Tongue (tissue), 2 donors: Measurements from ENCODE around the gene PGAM2. TPM values are rescaled to one million over a fixed set of nuclear protein-coding genes. Genes with fewer than 3 reads are reported as not detected.

ENCODE experiments used
- DNase-seq: peaks from one replicate; pipeline ENCODE4 v3.0.0-alpha.2; 2015
- total RNA-seq: library from RNA; depleted of rRNA; stranded (reverse); fragments of >200 nt; gene quantifications from one replicate; pipeline ENCODE4 v1.2.3, GENCODE V29; 2014

Gene PGAM2
- total RNA-seq, 1 donor from 2014 or later, result 433 TPM

DNA sequence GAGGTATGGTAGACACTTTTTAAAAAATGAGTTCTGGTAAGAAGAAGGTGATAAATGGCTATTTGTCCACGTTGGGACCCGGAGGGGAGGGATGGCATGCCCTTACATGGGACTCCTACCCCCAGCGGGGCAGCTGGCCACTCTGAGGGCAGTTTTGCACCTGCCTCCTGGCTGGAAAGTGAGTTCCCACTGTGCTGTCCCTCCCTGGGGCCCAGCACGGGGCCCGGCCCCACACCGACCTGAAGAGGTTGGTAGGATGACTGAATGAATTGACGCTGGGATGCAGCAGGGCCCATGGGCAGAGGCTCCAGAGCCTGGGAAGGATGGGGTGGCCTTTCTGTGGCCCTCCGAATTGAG, 38.2 kb upstream of the PGAM2 start:
- no peak for DNase-seq

DNA sequence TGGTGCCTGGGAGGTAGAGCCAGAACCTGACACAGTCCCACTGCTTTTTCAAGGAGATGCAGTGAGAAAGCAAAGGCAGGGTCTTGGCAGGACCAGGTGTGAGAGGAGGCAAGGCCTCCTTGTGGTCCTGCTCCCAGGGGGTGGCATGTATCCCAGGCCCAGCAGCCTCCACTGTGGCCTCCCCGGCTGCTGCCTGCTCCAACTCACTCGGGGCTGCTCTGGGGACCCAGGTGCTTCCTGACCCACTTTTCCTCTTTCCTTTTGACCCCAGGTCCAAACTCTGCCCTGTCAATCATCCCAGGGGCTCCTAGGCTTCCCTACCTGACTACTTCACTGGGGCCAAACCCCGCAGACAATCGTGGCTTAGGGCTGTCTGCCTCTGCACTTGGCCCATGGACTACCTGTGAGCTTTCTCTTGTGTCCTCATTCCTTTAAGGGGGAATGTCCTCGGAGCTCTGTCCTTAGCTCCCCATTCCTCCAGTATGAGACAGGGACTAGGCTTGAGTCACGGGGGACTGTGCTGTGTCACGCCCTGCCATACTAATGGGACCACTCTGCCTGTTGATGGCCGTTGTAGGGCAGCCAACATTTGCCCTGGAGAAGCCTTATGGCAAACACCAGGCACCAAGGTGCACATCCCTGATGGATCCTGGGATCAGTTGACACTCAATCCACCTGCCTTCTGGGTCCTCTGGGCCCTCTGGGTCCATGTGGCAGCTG, 37.6 kb upstream of the PGAM2 start:
- DNase-seq, result no peak

DNA sequence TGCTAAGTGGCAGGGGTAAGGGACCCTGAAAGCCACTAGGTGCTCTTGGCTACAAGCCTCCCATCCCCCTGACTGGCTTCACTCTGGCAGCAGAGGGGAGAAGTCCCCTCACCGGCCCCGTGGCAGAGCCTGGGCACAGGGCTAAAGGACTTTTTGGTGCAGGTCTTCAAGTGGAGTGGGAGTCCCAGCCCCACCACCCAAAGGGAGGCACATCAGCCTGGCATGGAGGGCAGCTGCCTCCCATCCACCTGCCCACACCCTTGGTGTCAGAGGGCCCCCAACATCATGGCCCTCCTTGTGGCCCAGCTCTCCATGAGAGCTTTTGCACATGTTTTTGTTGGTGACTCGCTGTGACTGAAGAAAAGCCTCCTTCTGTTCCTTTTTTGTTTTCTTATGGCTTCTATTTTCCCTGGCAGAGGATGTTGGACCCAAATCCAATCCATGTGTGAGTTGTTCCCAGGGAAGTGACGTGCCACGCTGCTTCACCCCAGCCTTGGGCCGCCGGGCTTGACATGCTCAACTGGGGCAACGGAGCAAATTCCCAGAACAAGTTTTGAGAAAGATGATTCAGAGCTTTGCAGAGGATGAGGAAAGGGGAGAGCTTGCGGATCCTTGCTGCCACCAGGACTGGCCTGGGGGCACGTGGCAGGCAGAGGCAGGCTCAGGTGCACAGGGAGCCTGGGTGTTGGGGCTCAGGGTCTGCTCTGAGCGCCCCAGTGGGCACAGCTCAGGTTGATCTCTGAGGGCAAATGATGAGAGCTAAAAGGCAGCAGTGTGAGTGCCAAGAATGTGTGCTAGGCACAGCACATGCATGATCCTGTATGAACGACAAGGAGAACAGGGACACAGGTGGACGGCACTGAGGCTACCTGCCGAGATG, 36.8 kb upstream of the PGAM2 start:
- no peak for DNase-seq

DNA sequence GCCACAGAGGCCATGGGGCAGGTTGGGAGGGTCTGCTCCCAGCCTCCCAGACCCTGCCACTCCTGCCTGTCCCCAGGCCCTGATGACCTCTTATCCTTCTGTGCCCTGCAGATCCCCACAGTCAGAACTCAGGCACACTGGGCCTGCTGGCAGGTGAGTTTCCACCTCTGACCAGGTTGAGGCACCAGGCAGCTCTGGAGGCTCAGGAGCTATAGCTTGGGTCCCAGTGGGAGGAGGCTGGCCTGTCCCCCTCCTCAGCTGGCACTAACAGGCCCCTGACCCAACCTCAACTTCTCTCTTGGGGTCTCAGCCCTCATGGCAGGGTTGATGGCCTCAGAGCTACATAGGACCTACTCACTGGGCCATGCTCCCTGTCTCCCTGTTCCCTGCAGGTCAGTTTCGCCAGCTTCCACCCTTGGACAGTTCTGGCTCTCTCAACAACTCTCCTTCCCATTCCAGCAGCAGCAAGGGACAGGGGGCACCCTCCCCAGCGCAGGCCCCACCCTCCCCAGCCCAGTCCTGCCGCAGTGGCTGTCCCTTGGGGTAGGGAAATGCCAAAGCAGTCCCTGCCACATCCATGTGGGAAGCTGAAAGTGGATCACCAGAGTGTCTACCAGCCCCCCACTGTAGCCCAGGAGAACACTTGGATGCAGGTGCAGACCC, 36.1 kb upstream of the PGAM2 start:
- DNase-seq, result no peak

DNA sequence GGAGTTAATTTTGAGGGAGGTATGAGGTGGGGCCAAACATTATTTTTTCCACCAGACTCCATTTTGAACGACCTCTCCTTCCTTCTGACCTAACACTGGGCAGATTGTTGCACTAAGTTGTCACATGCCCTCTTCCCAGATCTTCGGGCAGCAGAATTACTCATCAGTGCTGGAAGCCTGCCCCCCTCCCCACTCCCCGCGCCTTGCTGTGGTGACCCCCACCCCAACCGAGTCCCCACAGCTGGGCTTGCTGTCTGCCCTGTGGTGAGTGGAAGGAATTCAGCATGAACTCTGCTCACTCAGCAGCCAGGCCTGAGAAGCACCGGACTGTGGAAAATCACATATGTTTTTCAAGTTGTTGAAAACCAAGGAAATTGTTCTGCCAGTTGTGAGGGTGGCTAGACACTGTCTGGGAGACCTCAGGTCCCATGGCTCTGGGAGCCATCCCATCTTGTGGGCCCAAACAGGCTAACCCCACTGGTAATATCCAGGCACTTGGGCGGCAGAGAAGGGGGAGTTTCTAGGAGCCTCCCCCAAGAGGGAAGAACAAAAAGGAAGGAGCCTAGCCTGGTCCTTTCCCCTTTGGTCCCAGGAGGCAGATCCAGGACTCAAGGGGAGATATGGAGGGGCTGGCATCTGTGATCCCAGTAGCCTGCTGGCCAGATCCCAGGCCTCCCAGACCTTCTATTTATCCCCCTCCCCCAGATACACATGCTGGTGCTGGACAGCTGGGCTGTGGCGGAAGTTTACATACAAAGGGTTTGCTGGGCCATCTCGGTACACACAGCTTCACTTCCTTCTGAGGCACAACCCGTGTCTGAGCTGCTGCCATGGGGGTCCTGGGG, 35.3 kb upstream of the PGAM2 start:
- peak; percentile 74 for DNase-seq

DNA sequence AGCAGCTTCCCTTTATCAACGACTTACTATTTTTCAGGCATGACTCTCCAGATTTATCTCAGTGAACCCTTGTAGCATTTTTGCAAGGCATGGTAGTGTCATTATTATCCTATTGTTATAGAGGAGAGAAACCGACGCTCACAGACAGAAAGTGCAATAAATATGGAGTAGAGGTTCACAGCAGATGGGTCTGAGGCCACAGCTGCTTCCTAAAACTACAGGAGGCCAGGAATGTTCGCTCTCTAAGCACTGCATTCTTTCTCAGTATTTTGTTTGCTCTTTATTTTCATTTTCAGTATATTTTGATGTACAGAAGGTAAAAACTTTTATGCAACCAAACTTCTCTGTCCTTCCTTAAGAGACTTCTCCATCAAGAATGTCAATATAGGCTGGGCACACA, 34.3 kb upstream of the PGAM2 start:
- DNase-seq, result no peak

DNA sequence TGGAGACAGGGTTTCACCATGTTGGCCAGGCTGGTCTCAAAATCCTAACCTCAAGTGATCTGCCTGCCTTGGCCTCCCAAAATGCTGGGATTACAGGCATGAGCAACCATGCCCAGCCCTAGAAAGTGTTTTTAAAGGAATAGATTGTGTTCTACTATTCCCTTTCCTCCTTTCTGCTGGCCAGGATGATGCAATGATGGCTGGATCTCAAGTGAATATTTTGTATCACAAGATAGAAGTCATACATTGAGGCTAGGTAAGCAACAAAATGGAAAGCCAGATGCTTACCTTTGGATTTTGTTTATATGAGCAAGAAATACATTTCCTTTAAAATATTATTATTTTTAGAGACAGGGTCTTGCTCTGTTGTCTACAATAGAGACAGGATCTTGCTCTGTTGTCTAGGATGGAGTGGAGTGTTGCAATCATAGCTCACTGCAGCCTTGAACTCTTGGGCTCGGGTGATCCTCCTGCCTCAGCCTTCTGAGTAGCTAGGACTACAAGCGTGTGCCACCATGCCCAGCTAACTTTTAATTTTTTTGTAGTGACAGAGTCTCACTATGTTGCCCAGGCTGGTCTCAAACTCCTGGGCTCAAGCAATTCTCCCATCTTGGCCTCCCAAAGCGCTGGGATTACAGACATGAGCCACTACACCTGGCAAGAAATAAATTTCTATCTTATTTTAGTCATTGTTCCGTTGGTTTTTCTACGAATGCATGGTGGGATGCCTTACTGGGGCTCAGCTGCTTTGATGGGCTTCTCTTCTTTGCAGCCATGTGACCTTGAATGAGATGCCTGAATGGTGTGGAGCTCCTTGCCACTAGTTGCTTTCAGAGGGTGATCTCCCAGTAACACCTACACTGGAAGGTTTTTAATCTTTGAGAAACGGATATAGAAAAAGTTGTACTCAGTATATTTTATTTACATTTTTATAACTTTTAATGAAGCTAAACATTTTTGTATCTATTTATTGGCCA, 33.0 kb upstream of the PGAM2 start:
- no peak for DNase-seq

DNA sequence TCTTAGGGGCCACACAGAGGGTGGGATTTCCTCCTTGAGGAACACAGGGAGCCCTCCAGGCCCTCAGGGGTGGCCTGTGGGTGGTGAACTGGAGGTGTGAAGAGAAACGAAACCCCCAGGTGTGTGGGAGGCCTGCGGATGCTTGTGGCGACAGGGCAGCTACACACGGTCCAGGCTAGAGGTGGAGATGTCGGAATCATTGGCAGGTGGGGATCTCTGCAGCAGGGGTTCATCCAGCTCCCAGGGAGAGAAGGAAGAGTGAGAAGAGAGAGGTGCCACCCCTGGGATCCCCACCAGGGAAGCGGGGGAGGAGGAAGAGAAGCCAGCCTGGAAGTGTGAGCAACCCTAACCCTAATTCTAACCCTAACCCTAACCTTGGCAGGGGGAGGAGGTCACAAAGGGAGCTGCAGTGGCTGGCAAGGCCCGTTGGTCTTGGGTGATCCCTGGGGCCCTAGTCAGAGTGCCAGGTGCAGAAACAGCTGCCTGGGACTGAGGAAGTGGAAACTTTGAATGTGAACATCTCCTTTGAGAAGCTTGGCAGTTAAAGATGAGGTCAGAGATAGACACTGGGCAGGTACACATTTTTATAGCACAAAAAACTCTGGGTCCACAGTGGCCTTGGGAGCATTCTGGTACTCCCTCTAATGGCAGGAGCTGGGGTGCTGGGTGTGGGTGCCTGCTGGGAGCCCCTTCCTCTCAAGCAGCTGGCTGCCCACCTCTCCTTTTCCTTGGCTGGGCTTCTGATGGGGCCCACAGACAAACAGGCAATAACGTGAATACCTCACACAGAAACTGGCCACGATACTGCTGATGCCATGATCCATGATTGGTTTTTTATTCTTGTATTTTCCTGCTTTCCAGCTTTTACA, 31.9 kb upstream of the PGAM2 start:
- DNase-seq, result no peak

DNA sequence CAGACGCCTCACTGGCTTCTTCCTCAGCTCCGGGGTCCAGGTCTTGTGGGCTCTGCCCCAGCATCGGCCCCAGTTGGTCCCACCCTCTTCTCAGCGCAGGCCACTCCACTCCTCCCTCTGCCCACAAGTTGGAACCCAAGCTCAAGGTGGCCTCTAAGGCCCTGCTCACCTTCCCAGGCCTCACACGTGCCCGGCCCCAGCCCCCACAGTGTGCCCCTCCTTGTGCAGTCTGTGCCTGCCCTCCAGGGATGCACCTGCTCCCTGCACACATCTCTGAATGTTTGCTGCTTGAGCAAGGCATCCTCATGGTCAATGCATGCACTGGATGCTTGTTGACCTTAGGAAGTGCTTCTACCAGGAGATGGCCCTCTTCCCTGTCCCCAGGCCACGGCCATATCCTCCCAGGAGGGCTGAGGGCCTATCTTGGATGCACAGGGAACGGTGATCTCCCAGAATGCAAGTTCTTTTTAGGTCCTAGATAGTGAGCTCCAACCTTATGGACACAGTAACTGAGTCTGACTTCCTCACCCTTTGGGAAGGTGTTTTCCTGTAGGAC, 31.0 kb upstream of the PGAM2 start:
- DNase-seq, result no peak

DNA sequence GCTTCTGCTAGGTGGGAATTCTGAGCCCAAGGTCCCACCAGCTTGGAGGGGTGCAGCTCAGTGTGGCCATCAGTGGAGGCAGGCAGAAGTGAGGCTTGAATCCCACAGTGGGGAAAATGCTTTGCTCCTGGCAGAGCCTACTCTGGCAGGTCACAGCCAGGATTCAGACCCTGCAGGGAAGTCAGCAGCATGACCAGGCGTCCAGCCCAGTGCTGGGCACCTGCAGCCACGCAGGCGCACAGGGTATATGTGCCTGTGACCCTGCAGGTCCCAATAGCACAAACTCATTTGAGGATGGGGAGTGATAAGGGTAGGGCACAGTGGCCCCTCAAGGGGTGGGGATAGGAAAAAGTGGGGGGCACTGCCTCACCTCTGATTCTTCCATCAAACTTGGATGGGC, 30.4 kb upstream of the PGAM2 start:
- no peak for DNase-seq

DNA sequence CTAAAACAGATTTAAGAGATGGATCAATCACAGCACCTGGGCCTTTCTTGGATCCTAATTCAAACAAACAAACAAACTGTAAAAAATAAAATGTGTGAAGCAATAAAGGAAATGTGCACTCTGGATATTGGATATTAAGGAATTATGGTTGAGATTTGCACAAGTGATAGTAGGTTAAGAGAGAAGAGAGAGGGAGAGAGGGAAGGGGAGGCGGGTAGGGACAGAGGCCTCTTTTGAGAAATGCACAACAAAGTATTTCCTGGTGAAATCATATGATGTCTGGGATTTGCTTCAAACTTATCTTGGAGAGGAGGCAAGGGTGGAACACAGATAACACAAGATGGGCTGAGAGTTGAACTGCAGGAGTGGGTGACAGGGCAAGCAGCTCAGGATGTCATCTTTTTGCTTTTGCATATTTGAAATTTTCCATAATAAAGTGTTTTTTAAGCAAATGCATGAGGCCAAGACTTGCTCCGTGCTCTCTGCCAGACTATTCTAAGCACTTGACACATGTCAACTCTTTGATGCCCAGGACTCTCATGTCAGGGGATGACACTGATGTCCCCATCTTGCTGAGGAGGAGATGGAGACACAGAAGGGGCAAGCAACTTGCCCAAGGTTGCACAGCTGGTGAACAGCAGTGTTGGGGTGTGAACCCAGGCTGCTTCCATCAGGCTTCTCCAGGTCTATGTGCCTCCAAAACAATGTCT, 29.7 kb upstream of the PGAM2 start:
- no peak for DNase-seq

DNA sequence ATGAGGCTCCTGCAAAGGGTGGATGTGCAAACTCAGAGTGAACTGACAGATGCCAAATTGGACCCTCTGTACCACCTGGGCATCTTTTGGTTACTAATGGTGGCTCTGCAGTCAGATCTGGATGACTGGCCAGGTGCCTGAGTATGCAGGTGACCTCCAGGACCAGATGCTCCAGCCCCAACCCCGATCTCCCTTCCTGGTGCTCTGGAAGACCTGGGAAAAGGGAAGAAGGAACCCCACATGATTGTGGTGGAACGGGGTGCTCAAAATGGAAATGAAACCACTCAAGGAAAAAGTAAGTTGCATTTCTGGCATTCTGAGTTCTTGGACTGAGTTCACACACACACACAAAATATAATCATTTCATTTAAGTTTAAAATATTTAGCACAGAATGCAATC, 29.0 kb upstream of the PGAM2 start:
- no peak for DNase-seq

DNA sequence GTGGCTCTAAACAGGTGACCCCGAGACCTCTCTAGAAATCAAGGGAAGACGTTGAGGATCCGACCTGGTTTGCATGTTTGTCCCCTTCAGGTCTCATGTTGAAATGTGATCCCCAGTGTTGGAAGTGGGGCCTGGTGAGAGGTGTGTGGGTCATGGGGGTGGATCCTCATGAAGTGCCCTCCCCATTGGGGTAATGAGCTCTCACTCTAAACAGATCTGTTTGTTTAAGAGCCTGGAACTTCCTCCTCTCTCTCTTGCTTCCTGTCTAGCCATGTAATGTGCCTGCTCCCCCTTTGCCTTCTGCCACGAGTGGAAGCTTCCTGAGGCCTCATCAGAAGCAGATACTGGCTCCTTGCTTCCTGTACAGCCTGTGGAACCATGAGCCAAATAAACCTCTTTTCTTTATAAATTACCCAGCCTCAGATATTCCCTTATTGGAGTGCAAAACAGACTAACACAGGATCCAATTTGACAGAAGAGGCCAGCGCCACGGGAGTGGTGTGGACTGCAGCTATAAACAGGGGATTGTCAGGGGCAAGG, 27.8 kb upstream of the PGAM2 start:
- no peak for DNase-seq

DNA sequence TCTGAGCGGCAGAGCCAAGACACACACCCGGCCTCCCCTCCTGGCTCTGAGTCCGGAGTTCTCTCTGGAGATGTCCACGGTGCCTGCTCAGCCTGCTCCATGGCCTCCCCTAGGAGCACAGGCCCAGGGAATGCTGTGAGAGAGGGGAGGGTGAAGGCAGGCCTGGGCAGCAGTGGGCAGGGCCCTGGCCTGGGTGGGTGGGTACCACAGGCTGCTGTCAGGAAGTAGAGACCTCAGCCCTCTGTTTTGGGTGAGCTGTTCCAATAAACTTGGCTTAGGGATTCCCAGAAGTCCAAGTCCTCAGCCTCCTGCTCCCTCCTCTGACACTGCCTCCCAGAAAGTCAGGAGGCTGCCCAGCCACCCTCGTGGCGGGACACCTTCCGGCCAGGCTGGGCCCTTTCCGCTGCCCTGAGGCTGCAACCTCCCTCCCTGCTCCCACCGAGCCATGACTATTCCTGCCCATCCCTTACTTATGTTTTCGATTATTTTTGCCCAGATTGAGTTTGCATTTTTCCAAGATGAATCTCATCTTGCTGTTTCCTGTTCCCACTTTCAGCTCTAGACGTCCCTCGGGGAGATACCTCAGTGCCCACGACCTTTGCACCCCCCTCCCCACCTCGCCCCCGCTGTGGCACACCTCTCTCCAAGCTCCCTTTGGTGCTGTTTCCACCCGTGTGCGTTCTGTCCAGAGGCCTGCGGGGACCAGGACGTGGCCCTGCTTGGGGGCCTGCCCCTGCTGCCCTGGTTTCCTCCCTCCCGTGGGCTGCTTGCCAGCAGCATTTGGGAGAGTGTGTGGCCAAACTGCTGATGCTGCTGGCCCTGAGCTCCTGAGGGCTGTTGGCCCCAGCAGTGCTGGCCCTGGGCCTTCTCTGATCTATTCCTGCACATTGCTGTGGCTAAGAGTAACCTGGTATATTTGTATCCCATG, 22.8 kb upstream of the PGAM2 start:
- DNase-seq, result no peak

DNA sequence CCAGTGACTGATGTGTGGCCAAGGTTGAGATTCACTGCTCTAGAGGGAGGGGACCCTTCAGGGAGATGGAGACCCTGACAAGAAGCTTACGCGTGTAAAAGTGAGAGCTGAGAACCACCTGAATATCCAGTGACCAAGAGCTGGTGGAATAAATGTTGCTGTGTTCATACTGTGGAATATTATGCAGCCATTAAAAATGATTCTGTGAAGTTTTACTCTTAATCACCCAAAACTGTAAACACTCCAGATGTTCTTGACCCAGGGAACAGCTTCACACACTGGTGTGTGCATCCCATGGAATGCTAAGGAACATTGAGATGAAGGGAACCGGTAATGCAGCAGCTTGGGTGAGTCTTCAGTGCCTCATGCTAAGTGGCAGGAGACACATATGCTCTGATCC, 21.3 kb upstream of the PGAM2 start:
- no peak for DNase-seq

DNA sequence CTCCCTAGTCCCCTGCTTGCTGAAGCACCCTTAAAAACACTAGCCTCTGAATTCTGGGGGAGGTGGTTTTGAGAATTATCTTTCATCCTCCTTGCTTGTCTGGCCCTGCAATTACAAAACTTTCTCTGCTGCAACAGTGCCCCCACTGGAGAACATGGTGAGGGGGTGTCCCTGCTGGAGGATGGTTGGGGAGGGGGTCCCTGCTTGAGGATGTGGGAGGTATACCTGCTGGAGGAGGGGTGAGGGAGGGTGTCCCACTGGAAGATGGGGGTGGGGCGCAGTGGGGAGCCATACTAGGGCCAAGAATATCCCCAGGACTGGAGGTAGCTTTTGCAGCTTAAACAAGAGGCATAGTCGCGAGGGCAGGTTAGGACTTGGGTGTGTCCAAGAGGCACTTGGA, 20.2 kb upstream of the PGAM2 start:
- DNase-seq, result no peak

DNA sequence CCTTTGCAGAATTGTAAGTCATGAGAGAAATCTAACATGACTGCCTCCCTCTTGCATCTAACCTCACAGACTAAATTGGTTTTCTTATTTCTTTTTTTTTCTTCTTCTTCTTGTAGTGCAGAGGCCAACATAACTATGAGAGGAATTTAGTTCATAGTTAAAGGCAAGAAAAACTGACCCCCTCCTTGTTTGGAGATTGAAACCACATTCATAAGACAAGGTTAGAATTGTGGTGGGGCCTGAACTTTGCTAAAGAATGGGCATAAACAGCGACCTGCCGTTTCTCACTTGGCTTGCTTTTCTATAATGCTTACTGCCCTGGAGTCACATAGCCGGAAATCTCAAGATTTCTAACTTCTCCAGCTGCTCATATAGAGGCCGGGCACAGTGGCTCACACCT, 19.3 kb upstream of the PGAM2 start:
- DNase-seq, result no peak

DNA sequence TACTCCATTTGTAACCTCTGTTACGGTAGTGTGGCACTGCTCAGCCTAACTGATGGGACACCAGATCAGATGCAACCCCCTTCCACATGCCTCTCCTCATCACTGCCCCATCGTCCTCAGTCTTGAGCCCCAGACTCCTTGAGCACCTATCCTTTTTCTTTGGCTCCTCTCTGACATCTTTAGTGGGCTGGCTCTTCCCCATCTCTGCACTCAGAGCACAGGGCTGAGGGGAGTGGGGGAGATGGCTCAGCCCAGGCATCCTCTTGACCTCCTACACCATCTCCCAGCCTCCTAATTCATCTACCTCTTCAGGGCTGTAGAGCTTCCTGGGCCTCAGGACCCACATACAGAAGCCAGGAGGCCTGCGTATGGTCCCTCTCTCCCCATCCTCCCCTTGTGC, 18.4 kb upstream of the PGAM2 start:
- DNase-seq, result no peak
